A673 (cell line): ENCODE measurements around the gene ORAI2. TPM values are rescaled to one million over a fixed set of nuclear protein-coding genes. Genes with fewer than 3 reads are reported as not detected.

Experiments used
- BruUV-seq: library from RNA; stranded (reverse); fragments of 400-500 nt; replicated peaks from 2 replicates; lab custom pipeline; 2021; lab: Mats Ljungman, UMichigan
- CTCF ChIA-PET: fragments of 300-600 bp; sonication (Branson Sonifier 250); formaldehyde crosslinking; loops from one replicate; lab custom pipeline; 2022; ENCODE audit warnings: antibody characterized with exemption; lab: Charles Lee
- POLR2A ChIA-PET: fragments of 300-600 bp; sonication (Branson Sonifier 250); formaldehyde crosslinking; loops from one replicate; lab custom pipeline; 2022; ENCODE audit warnings: antibody characterized with exemption; ENCODE audit not compliant: low non-redundant PET; lab: Charles Lee
- DNase-seq: peaks from one replicate; pipeline ENCODE4 v3.0.0-alpha.2; 2015; ENCODE audit warnings: low spot score
- H3K27ac ChIP-seq: fragments of 200-600 bp; sonication (generic); 2 replicates; pipeline ENCODE4 v1.5.1; 2016; ENCODE audit warnings: mixed run types, low read depth, mild to moderate bottlenecking, mixed read lengths, antibody characterized with exemption, low read length; ENCODE audit not compliant: poor library complexity, severe bottlenecking
- H3K27me3 ChIP-seq: fragments of 200-600 bp; sonication (generic); replicated peaks from 2 replicates; pipeline ENCODE4 v1.6.1; 2017; ENCODE audit warnings: mixed run types, low read depth, mild to moderate bottlenecking, mixed read lengths, antibody characterized with exemption, low read length; ENCODE audit not compliant: insufficient read depth, poor library complexity
- H3K36me3 ChIP-seq: fragments of 200-600 bp; sonication (generic); 2 replicates; pipeline ENCODE4 v1.6.1; 2016; ENCODE audit warnings: mixed run types, mild to moderate bottlenecking, mixed read lengths, antibody characterized with exemption, low read length; ENCODE audit not compliant: insufficient read depth, poor library complexity, severe bottlenecking
- H3K4me1 ChIP-seq: fragments of 200-600 bp; sonication (generic); 2 replicates; pipeline ENCODE4 v1.6.1; 2017; ENCODE audit warnings: mixed run types, mild to moderate bottlenecking, mixed read lengths, antibody characterized with exemption, low read length; ENCODE audit not compliant: insufficient read depth, poor library complexity, severe bottlenecking
- H3K4me3 ChIP-seq: fragments of 200-600 bp; sonication (generic); 2 replicates; pipeline ENCODE4 v1.5.1; 2016; ENCODE audit warnings: low read depth, mixed run types, mild to moderate bottlenecking, mixed read lengths, low read length; ENCODE audit not compliant: poor library complexity, severe bottlenecking
- H3K9me3 ChIP-seq: fragments of 200-600 bp; sonication (generic); 2 replicates; pipeline ENCODE4 v1.6.1; 2016; ENCODE audit warnings: mixed run types, low read depth, mild to moderate bottlenecking, mixed read lengths, antibody characterized with exemption, low read length; ENCODE audit not compliant: poor library complexity, severe bottlenecking
- EZH2 ChIP-seq: fragments of 200-600 bp; sonication (generic); IDR thresholded peaks from 2 replicates; pipeline ENCODE4 v1.6.1; 2017; ENCODE audit warnings: borderline replicate concordance, low read depth, mild to moderate bottlenecking, mixed read lengths, antibody characterized with exemption, low read length; ENCODE audit not compliant: poor library complexity, severe bottlenecking
- intact Hi-C: fragments of 100-400 bp; cut with micrococcal nuclease; formaldehyde crosslinking; loops from one replicate; pipeline ENCODE4 v1.10.0; 2022; ENCODE audit not compliant: unreplicated experiment
- total RNA-seq: library from RNA; stranded (reverse); gene quantifications from 2 replicates; pipeline ENCODE4 v1.2.3, GENCODE V29; 2021
- TF ChIP-seq, protein P1 (sequence below): fragments of 300-800, 200-600 bp; sonication (generic); conservative IDR thresholded peaks from 2 replicates; pipeline ENCODE4 v1.5.1; 2017; ENCODE audit warnings: low read depth, mild to moderate bottlenecking, antibody characterized with exemption, low read length, moderate library complexity, mixed read lengths

ORAI2 gene
- total RNA-seq, 1 experiment from 2014 or later: 35.2 TPM

DNA sequence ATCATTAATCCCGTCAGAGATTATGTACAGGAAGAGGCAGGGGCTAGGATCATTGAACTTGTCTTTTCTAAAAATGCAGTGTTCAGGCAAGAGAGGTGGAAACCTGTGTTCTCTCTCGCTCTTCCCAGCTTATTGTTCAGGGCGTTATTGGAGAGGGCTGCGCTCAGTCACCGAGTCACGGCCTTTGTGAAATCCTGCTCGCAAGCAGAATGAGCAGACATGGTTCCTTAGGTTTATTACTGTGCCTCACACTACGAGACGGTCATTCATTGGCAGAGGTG, 37.8 kb upstream of the ORAI2 start:
- H3K4me1 ChIP-seq: peaks cover 11% of the 10 kb centered on the region
- H3K27ac ChIP-seq: peak overlapping the region; percentile 95
- intact Hi-C loops: no loop called here
- TF ChIP-seq, protein P1, sequence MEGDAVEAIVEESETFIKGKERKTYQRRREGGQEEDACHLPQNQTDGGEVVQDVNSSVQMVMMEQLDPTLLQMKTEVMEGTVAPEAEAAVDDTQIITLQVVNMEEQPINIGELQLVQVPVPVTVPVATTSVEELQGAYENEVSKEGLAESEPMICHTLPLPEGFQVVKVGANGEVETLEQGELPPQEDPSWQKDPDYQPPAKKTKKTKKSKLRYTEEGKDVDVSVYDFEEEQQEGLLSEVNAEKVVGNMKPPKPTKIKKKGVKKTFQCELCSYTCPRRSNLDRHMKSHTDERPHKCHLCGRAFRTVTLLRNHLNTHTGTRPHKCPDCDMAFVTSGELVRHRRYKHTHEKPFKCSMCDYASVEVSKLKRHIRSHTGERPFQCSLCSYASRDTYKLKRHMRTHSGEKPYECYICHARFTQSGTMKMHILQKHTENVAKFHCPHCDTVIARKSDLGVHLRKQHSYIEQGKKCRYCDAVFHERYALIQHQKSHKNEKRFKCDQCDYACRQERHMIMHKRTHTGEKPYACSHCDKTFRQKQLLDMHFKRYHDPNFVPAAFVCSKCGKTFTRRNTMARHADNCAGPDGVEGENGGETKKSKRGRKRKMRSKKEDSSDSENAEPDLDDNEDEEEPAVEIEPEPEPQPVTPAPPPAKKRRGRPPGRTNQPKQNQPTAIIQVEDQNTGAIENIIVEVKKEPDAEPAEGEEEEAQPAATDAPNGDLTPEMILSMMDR: no peak
- no peak for TF ChIP-seq EZH2
- CTCF ChIA-PET: interaction anchor here (1.0 kb wide), 1 partner anchor 116 kb away, joined by 4 read pairs; no protein-coding TSS in a partner anchor
- BruUV-seq: TSS peak; percentile 90
- H3K4me3 ChIP-seq: peak overlapping the region; percentile 94
- no peaks in the 10 kb centered on the region for H3K27me3 ChIP-seq
- peak; percentile 28 for DNase-seq
- H3K9me3 ChIP-seq: no peaks in the 10 kb centered on the region
- peaks cover 21% of the 10 kb centered on the region for H3K36me3 ChIP-seq
- POLR2A ChIA-PET: interaction anchor here (0.6 to 1.2 kb wide), 2 partner anchors 19 to 502 kb away, joined by 4 read pairs; no protein-coding TSS in a partner anchor

DNA sequence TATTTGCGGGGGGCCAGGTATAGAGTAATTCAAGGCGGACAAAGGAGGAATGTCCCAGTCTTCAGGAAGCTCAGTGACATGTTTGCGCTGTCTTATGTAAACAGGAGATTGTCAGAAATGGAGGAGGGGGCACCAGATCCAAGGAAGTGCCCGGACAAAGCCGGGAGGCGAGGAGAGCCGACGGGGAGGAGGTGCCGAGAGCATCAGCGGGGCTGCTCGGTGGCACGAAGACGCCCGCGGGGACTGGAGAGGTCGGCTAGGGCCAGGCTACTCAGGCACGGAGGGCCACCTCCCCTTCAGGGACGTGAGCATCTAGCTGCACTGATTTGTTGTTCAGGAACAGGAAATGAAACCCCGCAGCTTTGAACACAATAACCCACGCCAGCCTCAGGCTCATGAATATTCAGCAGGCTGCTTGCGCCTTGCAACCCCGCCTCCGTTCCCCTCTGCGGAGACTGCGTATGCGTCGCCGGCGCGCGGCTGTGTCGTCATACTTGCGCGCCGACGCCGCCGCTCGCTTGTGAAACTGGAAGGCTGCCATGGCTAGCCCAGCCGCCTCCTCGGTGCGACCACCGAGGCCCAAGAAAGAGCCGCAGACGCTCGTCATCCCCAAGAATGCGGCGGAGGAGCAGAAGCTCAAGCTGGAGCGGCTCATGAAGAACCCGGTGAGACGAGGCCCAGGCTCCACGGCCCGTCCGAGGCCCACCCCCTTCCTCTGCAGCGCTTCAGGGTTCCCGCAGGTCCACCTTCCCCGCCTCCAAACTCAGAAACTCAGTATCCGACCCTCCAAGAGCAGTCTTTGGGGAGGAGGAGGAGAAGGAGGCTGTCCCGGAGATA, 37.3 kb upstream of the ORAI2 start, which contains the start of gene PRKRIP1:
PRKRIP1 (plus strand) TSS at position 491 of the 837 bp plus-strand sequence; CDS start at position 540, 49 bp downstream.
- CTCF ChIA-PET: interaction anchor here (1.0 kb wide), 1 partner anchor 117 kb away, joined by 4 read pairs; no protein-coding TSS in a partner anchor

DNA sequence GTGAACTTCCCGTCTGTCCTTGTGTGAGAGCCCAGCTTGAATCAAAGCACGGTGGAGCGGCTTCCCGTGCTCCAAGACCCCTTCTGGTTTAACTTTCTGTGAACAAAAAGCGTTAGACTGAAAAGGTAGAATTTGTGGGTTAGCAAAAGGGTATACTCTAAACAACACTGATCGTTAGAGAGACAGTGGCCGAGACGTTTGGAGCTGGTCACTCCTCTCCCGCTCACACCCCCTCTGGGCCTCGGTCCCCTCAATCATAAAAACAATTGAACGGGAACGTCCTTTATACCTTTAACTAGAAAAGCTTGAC, 36.7 kb upstream of the ORAI2 start:
- Histone ChIP-seq H3K4me3 (peak overlapping the region; percentile 94), H3K27ac (peak overlapping the region; percentile 95), H3K9me3 (no peaks in the 10 kb centered on the region), H3K36me3 (peaks cover 28% of the 10 kb centered on the region), H3K4me1 (peaks cover 11% of the 10 kb centered on the region), H3K27me3 (no peaks in the 10 kb centered on the region)
- intact Hi-C loops: no loop called here
- ChIA-PET POLR2A (interaction anchor here (0.5 to 1.2 kb wide), 2 partner anchors 17 to 47 kb away, joined by 4 to 19 read pairs; no protein-coding TSS in a partner anchor), CTCF (no interaction called here)
- no peak for DNase-seq
- TSS peak; percentile 40 for BruUV-seq
- TF ChIP-seq, protein P1: no peak
- TF ChIP-seq EZH2: no peak

More for the DNA sequence above, 37.3 kb upstream of the ORAI2 start, which contains the start of gene PRKRIP1:
- H3K27me3 ChIP-seq: no peaks in the 10 kb centered on the region
- TF ChIP-seq, protein P1: no peak
- no peak for TF ChIP-seq EZH2
- intact Hi-C loops: no loop called here
- DNase-seq: peak; percentile 99
- H3K9me3 ChIP-seq: no peaks in the 10 kb centered on the region
- H3K4me3 ChIP-seq: peak within 1 kb of the TSS; percentile 94
- no TSS peak for BruUV-seq
- POLR2A ChIA-PET: interaction anchor here (0.6 to 1.2 kb wide), 2 partner anchors 18 to 503 kb away, joined by 4 read pairs; no protein-coding TSS in a partner anchor
- H3K4me1 ChIP-seq: peaks cover 11% of the 10 kb centered on the region
- peaks cover 26% of the 10 kb centered on the region for H3K36me3 ChIP-seq
- H3K27ac ChIP-seq: peak within 1 kb of the TSS; percentile 95
